HG03103 (cell line): ENCODE data around the gene BNIP3.

Source experiments
- ATAC-seq: cut with Tn5 transposase; IDR thresholded peaks from one replicate; pipeline ENCODE4 v1.9.1; 2021; ENCODE audit warnings: low read depth; ENCODE audit not compliant: unreplicated experiment

BNIP3 gene

GRCh38 chr10:131979821-131980270 lies 1.9 kb downstream of the BNIP3 start:
- ATAC-seq: no peak

DNA sequence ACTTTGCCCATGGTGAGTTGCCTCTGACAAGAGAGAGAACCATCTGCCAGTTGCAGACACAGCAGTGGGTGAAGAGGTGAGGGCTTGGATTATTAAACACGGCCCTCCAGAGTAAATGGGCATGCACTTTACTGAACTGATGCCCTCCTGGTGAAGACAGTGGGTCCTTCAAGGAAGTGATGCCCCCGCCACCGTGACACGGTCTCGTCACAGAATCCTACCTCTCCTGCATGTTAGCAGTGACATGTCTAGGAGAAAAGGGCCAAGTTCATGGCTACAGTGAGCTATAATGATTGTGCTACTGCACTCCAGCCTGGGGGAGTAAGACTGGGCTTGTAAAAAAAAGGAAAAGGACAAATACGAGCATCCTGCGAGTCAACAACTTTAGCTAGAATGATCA lies 2.4 kb downstream of the BNIP3 start:
- ATAC-seq: no peak

DNA sequence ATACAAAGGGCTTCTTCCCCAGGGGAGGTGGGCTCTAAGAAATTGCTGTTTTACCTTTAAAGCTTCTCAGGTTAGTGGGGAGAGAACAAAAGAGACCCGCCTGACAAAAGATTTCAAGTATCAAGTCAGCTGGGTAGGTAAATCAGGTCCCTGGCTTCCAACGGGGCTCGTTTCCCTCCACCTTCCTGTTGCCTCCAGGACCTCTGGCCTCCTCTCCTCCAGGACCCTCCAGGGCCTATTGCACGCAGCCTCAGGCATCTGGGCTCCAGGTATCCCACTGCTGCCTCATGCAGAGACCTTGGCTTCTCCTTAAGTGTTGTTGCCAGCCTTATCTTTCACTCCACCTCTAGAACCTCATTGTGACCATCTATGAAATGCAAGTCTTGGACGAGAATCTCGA lies 2.9 kb downstream of the BNIP3 start:
- ATAC-seq: no peak

- no peak for ATAC-seq
Measured at GRCh38 chr10:131978366-131978765, 3.4 kb downstream of the BNIP3 start.

GRCh38 chr10:131977323-131978096 lies 4.2 kb downstream of the BNIP3 start:
- no peak for ATAC-seq

DNA sequence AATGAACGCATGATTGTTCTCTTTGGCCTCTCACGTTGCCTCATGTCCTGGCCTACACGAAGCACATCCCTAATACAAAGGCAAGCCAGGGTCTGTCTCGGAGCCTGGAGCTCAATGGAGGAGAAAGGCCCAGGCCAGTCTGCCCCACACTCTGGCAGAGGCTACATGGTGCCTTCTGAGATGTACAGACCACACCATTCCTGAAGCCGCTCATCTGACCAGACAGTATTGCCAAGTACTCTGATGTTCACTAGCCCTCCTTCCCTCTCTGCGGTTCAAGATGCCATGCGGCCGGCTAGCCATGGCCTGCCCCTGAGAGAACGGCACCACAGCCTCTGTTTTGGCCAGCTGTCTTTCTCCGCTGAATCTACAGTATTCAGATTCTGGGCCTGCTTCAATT lies 5.9 kb downstream of the BNIP3 start:
- ATAC-seq: no peak

GRCh38 chr10:131975003-131975402 lies 6.7 kb downstream of the BNIP3 start:
- no peak for ATAC-seq

DNA sequence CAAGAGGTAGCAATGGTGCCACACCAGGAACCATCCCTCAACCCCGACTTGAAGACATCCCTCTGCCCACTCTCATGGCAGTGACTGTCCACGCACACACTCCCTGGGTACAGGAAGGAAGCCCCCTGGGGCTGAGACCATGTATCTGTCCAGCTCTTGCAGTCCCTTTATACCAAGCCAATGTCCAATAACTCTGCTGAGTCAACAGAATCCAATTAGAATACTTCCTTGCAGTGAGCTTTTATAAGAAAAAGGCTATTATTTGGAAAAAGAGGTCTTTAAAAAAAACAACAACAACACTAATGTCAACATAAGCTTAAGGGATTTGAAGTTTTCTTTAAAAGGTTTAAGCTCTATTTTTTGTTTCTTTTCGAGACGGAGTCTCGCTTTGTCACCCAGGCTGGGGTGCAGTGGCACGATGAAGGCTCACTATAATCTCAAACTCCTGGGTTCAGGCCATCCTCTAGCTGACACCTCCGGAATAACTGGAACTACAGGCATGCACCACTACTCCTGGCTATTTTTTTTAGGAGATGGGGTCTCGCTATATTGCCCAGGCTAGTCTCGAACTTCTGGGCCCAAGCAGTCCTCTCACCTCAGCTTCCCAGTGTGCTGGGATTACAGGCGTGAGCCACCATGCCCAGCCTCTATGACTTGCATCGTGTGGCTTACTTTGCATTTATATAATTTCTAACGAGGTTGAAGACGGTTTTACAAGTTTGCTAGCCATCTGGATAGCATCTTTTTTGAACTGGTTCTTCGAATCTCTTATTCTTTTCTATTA lies 7.5 kb downstream of the BNIP3 start:
- ATAC-seq: no peak

GRCh38 chr10:131973160-131973951 lies 8.4 kb downstream of the BNIP3 start:
- ATAC-seq: no peak

DNA sequence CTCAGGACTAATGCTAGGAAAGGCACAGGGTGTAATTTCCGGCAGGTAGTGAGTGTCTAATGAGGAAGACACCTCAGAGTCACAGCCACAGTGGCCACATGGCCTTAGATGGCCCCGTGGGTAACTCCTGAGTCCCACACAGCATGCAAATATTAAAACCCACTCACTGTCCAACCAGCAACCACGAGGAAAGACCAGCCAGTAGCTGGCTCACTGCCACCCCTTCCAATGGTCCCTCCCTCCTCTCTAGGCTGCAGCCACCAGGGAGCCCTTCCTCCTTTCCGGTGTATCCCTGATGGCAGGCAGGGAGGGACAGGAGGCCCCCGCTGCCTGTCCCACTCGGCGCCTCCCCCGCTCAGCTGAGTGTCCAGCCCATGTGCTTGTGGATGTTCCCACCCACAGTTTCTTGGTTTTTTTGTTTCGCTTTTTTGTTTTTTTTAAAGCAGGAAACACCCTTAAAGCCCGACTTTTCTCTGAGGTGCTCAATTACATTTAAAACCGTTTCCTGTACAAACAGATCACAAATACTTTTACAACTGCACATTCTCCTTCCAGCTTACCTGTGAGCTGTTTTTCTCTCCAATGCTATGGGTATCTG lies 9.2 kb downstream of the BNIP3 start:
- ATAC-seq: no peak

DNA sequence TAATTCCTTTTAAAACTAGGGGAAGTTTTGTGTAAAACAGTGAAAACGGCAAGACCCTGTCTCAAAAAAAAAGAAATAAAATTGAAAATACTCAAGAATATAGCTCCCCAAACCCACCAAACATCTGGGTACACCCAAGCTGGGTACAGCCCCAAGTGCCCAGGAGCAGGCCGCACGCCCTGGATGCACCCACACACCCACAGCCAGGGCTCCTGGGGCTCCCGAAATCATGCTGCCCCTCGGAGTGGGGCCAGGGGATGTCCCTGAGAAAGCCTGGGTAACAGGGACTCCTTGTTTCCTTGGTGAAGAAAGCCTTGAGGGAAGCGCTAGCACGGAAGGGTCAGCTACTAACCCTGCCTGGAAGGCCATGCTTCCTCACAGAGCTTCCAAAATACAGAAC lies 10.1 kb downstream of the BNIP3 start:
- no peak for ATAC-seq

- no peak for ATAC-seq
Measured at GRCh38 chr10:131970946-131971345, 10.8 kb downstream of the BNIP3 start.

- no peak for ATAC-seq
Measured at GRCh38 chr10:131968949-131969348, 12.8 kb downstream of the BNIP3 start.

DNA sequence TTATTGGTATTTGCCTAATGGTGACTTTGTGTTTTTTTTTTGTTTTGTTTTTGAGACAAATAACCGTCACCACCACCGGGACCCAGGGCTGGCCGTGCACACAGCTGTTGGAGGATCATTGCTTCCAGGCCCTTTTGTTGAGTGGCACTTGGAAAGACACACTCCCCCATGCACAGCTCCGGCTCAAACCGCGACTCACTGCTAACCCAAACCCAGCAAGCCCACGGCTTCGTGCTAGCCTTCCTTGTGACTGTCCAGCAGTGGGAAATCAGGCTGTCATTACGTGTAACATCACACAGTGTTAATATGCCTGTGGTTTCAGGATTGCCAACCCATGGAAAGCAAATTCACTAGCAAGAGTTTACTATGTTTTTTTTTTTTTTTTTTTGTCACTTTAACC lies 17.4 kb downstream of the BNIP3 start:
- no peak for ATAC-seq

DNA sequence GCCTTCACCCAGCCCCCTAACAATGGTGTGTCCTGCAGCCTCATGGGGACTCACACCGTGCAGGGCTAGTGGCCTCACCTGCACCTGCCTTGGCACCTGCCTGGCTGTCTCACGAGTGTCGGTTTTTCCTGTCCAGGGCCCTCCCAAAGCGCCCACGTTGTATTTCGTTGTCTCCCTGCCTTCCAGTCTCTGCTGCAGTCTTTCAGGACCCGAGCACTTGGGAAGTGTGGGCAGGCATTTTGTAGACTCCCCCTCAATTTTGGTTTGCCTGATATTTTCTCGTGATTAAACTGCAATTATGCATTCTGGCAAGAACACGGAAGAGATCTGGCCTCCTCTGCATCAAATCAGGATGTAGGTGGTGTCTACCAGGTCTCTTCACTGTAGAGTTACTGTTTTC lies 17.9 kb downstream of the BNIP3 start:
- ATAC-seq: no peak

DNA sequence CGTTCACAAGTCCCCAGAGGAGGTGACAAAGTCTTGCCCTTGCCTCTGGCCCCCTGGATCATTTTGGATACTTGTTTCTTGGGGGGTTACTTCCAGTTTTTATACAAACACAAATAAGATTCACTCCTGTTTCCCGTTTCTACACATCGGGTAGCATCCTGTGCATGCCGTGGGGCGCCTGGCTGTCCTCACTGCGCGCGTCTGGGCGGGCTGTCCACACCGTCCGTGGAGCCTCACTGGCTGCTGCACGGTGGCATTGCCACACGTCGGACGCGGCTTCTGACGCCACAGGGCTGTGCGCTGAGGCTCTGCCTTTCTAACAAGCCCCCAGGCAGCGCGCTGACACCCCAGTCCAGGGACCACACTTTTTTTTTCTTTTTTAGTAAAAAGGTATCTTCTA lies 18.4 kb downstream of the BNIP3 start:
- ATAC-seq: no peak

- no peak for ATAC-seq
Measured at GRCh38 chr10:131961777-131962662, 19.7 kb downstream of the BNIP3 start.

DNA sequence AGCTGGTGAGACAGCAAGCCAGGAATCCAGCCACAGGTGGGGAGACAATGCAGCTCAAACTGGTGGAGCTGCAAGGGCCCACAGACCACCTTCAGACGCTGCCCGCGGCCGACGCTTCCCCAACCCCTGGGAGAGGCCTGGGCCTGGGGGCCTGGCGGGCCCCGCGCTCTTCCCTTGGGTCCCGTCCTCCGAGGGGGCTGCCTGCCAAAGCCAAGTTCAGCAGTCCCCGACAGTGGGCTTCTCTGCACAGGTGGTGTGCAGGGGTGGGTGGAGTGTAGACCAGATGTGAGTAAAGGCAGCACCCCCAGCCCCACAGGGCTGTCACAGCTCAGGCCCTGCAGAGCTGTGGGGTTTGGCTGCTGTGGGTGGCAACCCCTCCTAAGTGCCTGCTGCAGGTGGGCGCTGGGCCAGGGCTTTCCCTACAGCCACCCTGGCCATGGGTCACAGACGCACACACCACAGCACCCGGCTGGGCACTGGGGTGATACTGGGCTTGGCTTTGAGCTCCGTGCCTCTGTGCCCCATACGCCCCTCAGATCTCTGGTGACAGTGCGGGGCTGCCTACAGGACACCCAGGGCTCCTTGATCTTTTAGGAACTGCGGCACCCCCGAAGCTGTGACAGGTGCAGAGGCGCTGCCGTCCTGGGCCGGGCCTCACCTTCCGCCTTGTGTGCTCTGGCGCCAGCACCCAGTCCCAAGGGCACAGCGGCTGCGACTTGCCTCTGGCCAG lies 20.5 kb downstream of the BNIP3 start:
- no peak for ATAC-seq

GRCh38 chr10:131960631-131961046 lies 21.1 kb downstream of the BNIP3 start:
- ATAC-seq: no peak
